Memory B cell (primary cell): ENCODE results near the gene GSS.

Source experiments
- ATAC-seq: fragments of 150-1000 bp; cut with Tn5 transposase; 2 replicates; pipeline ENCODE4 v1.10.0; 2021; ENCODE audit warnings: low read depth, mild to moderate bottlenecking, moderate library complexity
- DNase-seq, 2 donors: peaks; one replicate each; pipeline ENCODE4 v3.0.0; 2022; ENCODE audit warnings: low spot score in 2 of 2
- H3K27ac Mint-ChIP-seq: one replicate; pipeline ENCODE4 v1.8.0; 2022; ENCODE audit warnings: mild to moderate bottlenecking, moderate library complexity, mixed read lengths
- H3K27me3 Mint-ChIP-seq: one replicate; pipeline ENCODE4 v1.8.0; 2022; ENCODE audit warnings: mixed read lengths
- H3K36me3 Mint-ChIP-seq: one replicate; pipeline ENCODE4 v1.8.0; 2022; ENCODE audit warnings: mild to moderate bottlenecking, mixed read lengths
- H3K4me1 Mint-ChIP-seq: one replicate; pipeline ENCODE4 v1.8.0; 2022; ENCODE audit warnings: mixed read lengths
- H3K4me3 Mint-ChIP-seq: one replicate; pipeline ENCODE4 v1.8.0; 2022; ENCODE audit warnings: mild to moderate bottlenecking, moderate library complexity, mixed read lengths
- H3K9me3 Mint-ChIP-seq: one replicate; pipeline ENCODE4 v1.8.0; 2022; ENCODE audit warnings: mixed read lengths

GSS gene

DNA sequence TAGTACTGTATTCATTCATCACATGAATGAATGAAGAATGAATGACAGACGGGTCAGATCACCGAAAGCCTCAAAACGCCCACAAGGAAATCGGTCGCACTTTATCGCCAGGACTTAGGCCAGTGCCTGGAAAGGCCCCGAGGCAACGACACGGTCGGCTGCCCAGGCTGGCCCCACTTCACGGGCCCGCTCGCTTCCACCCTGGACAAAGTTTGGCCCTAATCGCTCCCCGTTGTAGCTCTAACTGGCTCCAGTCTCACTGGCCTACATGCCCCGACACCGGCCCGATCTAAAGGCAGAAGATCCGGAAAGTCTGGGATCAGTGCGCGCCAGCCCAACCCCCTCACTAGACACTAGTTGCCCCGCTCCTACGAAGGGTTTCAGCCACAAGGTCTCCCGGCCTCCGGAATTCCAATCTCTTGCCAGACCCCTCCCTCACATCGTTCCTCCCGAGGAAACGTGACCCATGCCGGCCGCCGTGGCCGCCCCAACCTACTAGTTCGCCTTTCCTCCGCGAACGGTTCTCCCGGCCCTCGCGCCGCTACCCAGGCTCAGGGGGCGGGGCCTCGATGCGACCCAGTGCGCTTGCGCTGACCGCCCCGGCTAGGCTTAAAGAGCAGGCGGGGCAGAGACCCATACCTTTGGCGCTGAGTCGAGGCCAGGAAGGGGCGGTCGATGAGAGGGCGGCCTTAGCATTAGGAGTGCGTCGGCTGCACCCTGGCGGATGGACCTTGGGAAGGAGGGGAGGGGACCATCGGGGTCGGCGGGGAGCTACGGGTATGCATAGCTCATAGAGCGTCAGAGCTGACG is at the start of gene GSS, which contains the start of gene MYH7B:
GSS (minus strand) TSS at position 576 of the 810 bp plus-strand sequence. CDS start 3,954 bp downstream, outside the sequence.
MYH7B (plus strand) TSS at position 638 of the 810 bp plus-strand sequence. CDS start 22,138 bp downstream, outside the sequence.
- peak within 1 kb of the TSS; percentile 90 for H3K27ac Mint-ChIP-seq
- peak within 1 kb of the TSS; percentile 95 for H3K4me3 Mint-ChIP-seq
- H3K36me3 Mint-ChIP-seq = no peaks in the 10 kb centered on the region
- DNase-seq (peak; percentile 95 to 98), ATAC-seq (peak; percentile 92)
- no peaks in the 10 kb centered on the region for H3K27me3 Mint-ChIP-seq
- H3K4me1 Mint-ChIP-seq = peaks cover 21% of the 10 kb centered on the region
- H3K9me3 Mint-ChIP-seq = no peaks in the 10 kb centered on the region

- DNase-seq (no peak), ATAC-seq (no peak)
- Mint-ChIP-seq H3K36me3 (peaks cover 38% of the 10 kb centered on the region), H3K27me3 (no peaks in the 10 kb centered on the region), H3K4me1 (peaks cover 8% of the 10 kb centered on the region), H3K27ac (no peak overlapping the region), H3K9me3 (no peaks in the 10 kb centered on the region), H3K4me3 (no peak overlapping the region)
Measured at GRCh38 chr20:35004749-35005462, 49.3 kb upstream of the GSS start.

DNA sequence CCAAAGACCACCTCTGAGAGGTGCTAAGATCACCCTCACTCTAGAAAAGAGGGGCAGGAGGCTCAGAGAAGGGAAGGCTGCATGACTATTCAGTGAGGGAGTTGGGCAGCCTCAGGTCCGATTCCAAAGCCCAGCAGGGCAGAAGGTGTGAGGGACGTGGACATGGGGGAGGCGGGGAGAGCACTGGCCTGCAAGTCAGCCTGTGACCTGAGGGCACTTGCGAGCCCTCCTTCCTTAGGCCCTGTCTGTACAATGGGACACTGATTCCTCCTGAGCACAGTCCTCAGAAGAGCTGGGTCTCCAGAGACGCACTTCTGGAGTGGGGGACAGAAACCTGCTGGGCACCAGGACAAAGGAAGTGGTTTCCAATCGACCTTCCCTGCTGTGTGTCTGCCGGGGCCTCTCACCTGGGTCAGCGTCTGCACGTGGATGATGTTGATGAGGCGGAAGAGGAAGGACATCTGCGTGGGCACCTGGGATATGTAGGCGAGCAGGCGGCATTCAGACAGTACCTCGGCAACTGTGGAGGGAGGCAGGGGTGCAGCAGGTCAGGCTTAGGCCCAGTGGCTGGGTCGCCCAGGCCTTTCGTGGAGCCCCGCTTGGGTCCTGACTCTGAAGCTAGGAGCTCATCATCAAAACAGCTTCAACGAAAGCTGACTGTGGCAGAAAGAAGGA is 48.6 kb upstream of the GSS start:
- no peak for ATAC-seq
- no peaks in the 10 kb centered on the region for H3K9me3 Mint-ChIP-seq
- no peaks in the 10 kb centered on the region for H3K27me3 Mint-ChIP-seq
- H3K27ac Mint-ChIP-seq = no peak overlapping the region
- H3K36me3 Mint-ChIP-seq = peaks cover 38% of the 10 kb centered on the region
- peaks cover 8% of the 10 kb centered on the region for H3K4me1 Mint-ChIP-seq
- no peak for DNase-seq
- H3K4me3 Mint-ChIP-seq = no peak overlapping the region

- Mint-ChIP-seq H3K27me3 (no peaks in the 10 kb centered on the region), H3K9me3 (no peaks in the 10 kb centered on the region), H3K4me3 (no peak overlapping the region), H3K36me3 (peaks cover 38% of the 10 kb centered on the region), H3K4me1 (peaks cover 8% of the 10 kb centered on the region), H3K27ac (no peak overlapping the region)
- no peak for DNase-seq
- no peak for ATAC-seq
Measured at GRCh38 chr20:35003211-35004031, 47.8 kb upstream of the GSS start.

DNA sequence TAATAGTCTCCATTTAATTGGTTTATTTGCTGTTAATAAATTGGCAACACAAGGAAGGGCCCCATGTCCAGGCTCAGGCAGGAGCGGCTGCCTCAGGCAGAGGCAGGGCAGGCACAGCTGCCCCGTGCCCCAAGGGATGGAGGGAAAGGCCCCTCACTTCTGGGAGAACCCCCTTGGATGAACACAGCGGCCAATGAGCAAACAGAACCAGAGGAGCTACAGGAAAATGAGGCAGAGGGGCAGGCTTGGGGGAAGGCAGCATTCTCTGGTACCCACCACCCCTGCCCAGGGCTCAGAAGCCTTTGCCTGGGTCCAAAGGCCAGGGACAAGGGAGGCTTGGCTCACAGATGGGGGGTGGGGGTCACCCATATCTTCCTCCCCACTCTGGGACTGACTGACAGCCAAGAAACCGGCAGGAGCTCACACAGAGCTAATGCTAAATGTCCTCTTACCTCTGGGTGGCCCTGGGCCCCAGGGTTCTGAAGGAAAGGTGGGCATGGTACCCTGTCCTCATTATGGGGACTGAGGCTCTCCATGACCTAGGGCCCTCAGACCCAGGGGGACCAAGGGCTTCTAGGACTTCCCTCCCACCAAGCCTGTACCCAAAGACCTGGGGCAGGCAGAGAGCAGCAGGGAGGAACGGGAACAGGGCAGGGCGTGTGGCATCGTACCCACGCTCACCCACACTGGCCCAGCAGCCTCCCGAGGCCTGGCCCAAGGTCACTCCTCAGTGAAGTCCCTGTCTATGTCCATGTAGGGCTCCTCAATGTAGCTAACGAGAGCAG is 47.0 kb upstream of the GSS start:
- Mint-ChIP-seq H3K4me1 (peaks cover 10% of the 10 kb centered on the region), H3K4me3 (no peak overlapping the region), H3K27me3 (no peaks in the 10 kb centered on the region), H3K9me3 (no peaks in the 10 kb centered on the region), H3K27ac (no peak overlapping the region), H3K36me3 (peaks cover 44% of the 10 kb centered on the region)
- ATAC-seq (no peak), DNase-seq (no peak)

GRCh38 chr20:35001596-35002362 is 46.2 kb upstream of the GSS start:
- Mint-ChIP-seq H3K27ac (peak overlapping the region; percentile 31), H3K4me1 (peaks cover 10% of the 10 kb centered on the region), H3K27me3 (no peaks in the 10 kb centered on the region), H3K9me3 (no peaks in the 10 kb centered on the region), H3K4me3 (no peak overlapping the region), H3K36me3 (peaks cover 47% of the 10 kb centered on the region)
- ATAC-seq (no peak), DNase-seq (no peak)

- H3K4me3 Mint-ChIP-seq = no peak overlapping the region
- peaks cover 51% of the 10 kb centered on the region for H3K36me3 Mint-ChIP-seq
- H3K4me1 Mint-ChIP-seq = peaks cover 10% of the 10 kb centered on the region
- ATAC-seq = no peak
- H3K27ac Mint-ChIP-seq = no peak overlapping the region
- H3K9me3 Mint-ChIP-seq = no peaks in the 10 kb centered on the region
- DNase-seq = no peak
- H3K27me3 Mint-ChIP-seq = no peaks in the 10 kb centered on the region
Measured at GRCh38 chr20:35000922-35001595, 45.5 kb upstream of the GSS start.

- H3K27me3 Mint-ChIP-seq = no peaks in the 10 kb centered on the region
- peaks cover 55% of the 10 kb centered on the region for H3K36me3 Mint-ChIP-seq
- H3K4me3 Mint-ChIP-seq = no peak overlapping the region
- peaks cover 10% of the 10 kb centered on the region for H3K4me1 Mint-ChIP-seq
- no peaks in the 10 kb centered on the region for H3K9me3 Mint-ChIP-seq
- peak; percentile 67 for ATAC-seq
- no peak overlapping the region for H3K27ac Mint-ChIP-seq
- DNase-seq = no peak
Measured at GRCh38 chr20:35000311-35000921, 44.8 kb upstream of the GSS start.

DNA sequence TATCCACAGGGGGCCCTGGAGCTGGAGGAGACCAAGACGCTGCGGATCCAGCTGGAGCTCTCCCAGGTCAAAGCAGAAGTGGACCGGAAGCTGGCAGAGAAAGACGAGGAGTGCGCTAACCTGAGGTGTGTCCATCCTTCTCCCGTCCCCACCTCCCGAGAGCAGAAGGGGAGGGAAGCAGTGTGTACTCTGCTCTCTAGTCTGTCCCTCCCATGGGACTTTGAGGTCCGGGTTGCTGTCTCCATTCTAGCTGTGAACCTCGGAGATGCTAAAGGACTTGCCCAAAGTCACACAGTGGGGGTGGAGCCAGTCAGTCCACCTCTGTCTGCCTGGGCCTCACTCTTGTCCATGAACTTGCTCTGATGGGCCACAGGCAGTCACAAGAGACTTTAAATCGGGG is 44.2 kb upstream of the GSS start:
- Mint-ChIP-seq H3K27ac (no peak overlapping the region), H3K4me1 (peaks cover 10% of the 10 kb centered on the region), H3K9me3 (no peaks in the 10 kb centered on the region), H3K36me3 (peaks cover 59% of the 10 kb centered on the region), H3K4me3 (no peak overlapping the region), H3K27me3 (no peaks in the 10 kb centered on the region)
- DNase-seq (no peak), ATAC-seq (no peak)

- no peak for DNase-seq
- ATAC-seq = no peak
- peaks cover 61% of the 10 kb centered on the region for H3K36me3 Mint-ChIP-seq
- H3K27me3 Mint-ChIP-seq = no peaks in the 10 kb centered on the region
- peak overlapping the region; percentile 31 for H3K27ac Mint-ChIP-seq
- peaks cover 10% of the 10 kb centered on the region for H3K4me1 Mint-ChIP-seq
- no peak overlapping the region for H3K4me3 Mint-ChIP-seq
- no peaks in the 10 kb centered on the region for H3K9me3 Mint-ChIP-seq
Measured at GRCh38 chr20:34999021-34999451, 43.4 kb upstream of the GSS start.

DNA sequence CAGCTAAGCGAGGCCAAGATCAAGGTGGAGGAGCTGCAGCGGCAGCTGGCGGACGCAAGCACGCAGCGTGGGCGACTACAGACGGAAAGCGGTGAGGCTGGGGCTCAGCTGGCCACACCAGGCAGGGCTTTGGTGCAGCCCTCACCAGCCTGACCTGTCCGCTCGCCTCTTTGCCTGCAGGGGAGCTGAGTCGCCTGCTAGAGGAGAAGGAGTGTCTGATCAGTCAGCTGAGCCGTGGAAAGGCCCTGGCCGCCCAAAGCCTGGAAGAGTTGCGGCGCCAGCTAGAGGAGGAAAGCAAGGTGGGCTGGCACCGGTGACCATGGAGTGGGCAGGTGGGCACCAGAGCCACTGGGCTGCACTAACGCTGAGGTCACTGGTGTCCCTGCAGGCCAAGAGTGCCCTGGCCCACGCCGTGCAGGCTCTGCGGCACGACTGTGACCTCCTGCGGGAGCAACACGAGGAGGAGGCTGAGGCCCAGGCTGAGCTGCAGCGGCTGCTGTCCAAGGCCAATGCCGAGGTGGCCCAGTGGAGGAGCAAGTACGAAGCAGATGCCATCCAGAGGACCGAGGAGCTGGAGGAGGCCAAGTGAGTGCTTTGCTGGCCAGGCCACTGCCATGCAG is 42.8 kb upstream of the GSS start:
- H3K36me3 Mint-ChIP-seq = peaks cover 61% of the 10 kb centered on the region

More for the DNA sequence above, 42.8 kb upstream of the GSS start:
- Mint-ChIP-seq H3K27ac (no peak overlapping the region), H3K9me3 (no peaks in the 10 kb centered on the region), H3K4me1 (peaks cover 10% of the 10 kb centered on the region), H3K27me3 (no peaks in the 10 kb centered on the region), H3K4me3 (no peak overlapping the region)
- DNase-seq (no peak), ATAC-seq (no peak)
